ENCODE data around the gene E2F3.
"Not testable (repeated sequence)": the region's sequence is repeated elsewhere in the genome, so short reads cannot be mapped to it uniquely, and the experiment has no call there.

Gene E2F3

DNA sequence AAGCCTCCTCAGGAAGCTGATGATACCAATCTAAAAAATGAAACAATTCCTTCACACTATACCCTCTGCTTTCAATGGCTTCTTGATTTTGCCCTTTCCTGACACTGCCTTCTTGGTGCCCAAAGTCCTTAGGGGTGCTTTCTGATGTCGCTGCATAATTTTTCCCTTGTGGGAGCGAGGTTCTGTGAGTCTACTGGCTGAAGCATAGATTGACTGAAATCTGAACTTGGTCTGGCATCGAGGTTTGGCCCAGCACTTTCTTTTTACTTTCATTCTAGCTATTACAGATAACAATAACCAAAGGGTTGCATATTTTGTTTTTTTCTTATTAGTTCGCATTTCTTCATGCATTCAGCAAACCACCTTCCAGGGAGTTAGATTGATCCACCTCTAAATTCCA is 65.8 kb downstream of the E2F3 start:
- no peak for DNase-seq (ENCODE audit: low read depth, low spot score)

DNA sequence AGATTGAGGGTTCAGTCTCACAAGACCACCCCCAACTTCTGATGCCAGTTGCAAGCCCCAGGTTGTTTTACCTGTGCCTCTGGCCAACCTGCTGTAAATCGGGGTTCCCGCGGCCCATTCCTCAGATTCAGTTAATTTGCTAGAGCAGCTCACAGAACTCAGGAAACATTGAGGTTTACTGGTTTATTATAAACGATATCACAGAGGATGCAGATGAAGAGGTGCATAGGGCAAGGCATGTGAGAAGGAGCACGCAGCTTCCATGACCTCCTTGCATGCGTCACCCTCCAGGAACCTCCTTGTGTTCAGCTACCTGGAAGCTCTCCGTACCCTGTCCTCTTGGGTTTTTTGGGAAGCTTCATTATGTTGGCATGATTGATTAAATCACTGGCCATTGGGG is 66.5 kb downstream of the E2F3 start:
- DNase-seq (ENCODE audit: low read depth, low spot score), result no peak

DNA sequence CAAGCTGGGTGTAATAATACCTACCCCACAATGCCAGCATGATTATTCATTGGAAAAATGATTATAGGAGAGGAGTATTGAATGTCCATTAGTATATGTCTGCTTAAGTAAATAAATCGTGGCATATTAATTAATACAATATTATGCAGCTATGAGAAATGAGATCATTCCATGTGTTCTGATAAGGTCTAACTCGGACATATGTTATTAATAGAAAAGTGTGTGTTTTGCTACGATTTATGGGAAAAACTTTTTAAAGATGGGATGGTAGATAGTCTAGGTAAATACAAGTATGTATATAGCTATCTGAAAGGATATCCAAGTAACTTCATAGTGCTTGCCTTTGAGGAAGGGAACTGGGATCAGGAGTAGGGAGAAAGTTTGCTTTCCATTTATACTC is 71.1 kb downstream of the E2F3 start:
- DNase-seq (ENCODE audit: low read depth, low spot score), result no peak

DNA sequence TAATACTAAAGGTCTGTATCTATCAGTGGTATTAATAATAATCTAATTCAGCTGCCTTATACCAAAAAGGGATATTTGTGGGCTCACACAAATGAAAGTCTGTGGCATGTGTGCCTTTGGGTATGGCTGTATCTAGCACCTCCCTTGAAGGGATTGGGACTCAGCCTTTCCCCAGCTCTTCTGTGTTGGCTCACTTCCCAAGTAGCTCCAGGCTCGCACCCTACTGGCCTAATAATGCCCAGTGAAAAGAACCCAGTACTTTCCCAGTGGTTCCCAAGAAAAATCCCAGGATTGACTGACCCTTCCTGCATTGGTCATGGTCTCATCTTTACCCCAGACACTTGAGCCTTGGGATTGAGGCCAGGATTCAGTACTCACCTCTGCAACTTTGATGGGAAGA is 71.8 kb downstream of the E2F3 start:
- no peak for DNase-seq (ENCODE audit: low read depth, low spot score)

DNA sequence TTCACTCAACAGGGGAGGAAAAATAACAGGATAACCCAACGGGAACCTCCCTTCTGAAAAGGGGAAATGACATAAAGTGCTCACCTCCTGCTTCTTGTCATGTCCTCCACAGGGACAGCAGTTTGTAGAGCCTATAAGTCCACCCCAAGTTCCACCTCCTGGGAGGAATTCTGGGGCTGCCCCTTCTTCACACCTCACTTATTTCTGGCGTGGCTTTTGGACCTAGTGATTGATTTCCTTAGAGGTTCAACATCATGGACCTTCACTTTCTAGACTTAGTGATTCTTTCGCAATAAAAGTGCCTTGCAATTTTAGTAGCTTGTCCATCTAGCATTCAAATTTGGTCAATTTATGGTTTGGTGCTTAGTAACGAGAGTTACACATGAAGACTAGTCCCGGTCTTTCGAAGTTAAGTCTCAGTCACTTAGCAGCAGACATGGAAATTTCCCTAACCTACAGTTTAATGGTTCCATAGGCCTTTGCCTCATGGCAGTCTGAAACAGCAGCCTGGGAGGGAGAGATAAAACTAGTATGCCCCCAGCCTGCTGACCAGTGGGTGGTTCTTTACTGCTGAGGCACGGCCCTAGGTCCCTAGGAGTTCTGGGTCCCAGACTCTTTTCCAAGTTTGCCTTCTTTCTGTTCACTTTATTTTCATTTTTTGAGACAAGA is 73.3 kb downstream of the E2F3 start:
- no peak for DNase-seq (ENCODE audit: low read depth, low spot score)

DNA sequence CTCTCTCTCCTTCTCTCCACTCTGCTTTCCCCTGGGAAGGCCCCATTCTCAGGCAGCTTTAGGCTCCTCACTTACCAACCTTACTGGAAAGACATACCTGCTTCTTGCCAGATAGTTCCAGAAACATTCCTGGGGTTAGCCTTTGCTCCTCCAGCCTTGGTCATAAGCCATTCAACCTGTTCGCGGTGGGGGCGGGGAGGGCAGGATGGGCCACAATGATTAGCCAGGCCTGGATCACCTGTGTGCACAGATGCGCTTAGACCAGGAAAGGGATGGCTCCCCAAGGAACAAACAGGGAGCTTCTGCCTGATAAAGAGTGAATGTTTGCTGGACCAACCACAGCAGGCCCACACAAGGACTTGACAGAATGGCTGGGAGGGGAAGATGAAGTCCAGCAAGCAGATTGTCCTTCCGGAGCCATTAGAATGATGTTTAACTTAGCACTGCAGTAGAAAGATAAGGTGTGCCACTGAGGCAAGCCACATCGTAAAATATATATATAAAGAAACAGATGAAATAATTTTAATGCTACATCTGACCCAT is 74.9 kb downstream of the E2F3 start:
- DNase-seq (ENCODE audit: low read depth, low spot score), result no peak

DNA sequence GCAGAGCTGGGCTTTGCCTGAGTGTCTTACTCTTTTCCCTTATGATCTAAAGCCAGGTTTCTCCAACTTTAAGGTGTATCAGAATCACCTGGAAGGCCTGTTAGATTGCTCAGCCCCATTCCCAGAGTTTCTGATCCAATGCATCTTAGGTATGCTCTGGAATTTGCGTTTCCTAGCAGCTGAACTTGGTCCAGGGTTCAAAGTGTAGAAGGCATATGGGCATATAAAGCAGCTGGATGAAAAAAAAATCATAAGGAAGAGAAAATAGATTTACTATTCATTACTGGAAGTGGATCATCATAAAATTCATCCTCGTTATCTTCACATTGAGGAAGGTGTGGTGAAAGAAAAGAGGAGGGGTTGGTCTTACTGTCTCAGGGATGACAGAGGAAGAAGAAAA is 75.8 kb downstream of the E2F3 start:
- no peak for DNase-seq (ENCODE audit: low read depth, low spot score)

DNA sequence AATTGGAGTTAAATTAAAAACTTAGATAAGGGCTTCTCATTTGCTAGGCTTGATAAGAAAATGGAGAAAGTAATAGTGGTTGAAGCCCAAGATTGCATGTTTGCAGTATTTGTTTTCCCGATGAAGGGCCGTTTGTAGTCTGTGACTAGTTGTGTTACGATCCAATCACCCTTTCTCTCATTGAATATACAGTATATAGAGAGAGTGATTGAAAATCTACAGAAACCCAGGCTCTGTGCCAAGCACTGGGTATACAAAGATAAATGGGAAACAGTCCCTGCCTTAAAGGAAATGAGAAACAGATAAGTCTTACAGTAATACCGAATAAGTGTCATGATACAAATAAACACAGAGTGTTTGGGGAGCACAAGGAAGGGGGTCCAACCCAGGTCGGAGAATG is 77.4 kb downstream of the E2F3 start:
- DNase-seq (ENCODE audit: low read depth, low spot score), result no peak

DNA sequence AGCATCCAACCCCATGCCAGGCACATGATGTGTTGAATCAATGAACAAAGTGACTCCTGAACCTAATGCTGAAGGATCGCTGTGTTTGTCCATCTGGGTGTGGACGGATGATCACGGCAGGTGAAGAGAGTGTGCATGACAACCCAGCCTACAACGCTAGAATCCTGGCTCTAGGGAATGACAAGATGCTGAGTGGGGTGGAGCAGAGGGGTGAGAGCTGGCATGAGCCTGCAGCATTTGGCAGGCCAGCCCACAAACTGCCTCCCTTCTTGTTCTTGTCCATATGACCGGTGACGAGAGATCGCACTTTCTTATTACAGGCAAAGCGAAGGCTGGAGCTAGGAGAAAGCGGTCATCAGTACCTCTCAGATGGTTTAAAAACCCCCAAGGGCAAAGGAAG is 77.8 kb downstream of the E2F3 start:
- DNase-seq (ENCODE audit: low read depth, low spot score), result no peak

DNA sequence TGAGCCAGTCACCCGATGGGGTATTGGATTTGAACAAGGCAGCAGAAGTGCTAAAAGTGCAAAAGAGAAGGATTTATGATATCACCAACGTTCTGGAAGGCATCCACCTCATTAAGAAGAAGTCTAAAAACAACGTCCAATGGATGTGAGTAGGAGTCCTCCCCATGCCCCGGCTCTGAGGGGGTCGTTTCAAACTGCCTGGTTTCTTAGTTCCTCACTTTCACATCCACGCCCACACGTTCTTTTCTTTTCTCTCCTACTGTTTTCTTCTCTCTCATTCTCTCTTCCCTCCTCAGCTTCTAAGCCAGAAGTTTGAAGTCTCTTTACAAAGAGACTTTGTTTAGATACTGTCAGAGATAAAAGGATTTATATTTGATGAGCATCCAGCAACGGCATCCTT is 79.6 kb downstream of the E2F3 start:
- no peak for DNase-seq (ENCODE audit: low read depth, low spot score)

DNA sequence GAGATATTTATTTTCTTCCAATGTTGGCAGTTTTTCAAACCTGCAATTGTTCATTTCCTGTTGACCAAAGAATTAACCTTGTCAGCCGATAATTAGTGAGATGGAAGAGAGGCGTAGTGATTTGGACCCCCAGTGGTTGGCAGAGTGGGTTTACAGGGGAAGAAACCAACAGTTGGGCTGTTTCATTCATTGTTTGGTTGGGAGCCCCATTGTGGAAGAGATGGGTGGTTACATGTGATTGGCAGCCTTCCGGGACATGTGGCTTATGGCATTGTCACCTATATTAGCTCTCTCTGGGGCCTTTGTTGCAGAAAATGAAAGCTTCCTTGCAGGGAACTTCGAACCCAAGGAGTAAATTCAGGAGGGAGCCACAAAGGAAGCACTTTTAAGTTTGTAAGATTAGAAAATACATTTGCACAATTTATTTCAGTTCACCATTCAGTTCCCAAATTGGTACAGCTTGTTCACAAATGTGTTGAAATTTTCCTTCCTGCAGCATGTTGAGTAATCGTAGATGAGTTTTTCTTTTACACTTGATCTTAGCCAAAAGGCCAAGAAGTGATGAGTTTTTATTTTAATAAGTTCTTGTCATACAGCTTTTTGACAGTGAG is 82.3 kb downstream of the E2F3 start:
- DNase-seq (ENCODE audit: low read depth, low spot score), result no peak

DNA sequence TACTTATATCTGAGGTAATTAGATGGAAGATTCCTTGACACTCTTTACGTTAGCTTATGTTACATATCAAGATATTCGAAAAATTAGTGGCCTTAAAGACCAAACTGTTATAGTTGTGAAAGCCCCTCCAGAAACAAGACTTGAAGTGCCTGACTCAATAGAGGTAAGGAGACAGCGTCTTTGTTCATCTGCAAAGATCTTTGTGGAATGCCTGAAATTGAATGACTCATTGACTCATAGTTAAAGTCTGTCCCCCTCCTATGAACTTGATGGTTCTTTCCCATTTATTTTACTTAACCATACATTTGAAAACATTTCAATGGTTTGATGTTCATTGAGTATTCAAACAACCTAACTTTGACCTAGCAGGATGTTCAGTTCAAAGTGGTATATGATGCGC is 85.0 kb downstream of the E2F3 start:
- no peak for DNase-seq (ENCODE audit: low read depth, low spot score)

DNA sequence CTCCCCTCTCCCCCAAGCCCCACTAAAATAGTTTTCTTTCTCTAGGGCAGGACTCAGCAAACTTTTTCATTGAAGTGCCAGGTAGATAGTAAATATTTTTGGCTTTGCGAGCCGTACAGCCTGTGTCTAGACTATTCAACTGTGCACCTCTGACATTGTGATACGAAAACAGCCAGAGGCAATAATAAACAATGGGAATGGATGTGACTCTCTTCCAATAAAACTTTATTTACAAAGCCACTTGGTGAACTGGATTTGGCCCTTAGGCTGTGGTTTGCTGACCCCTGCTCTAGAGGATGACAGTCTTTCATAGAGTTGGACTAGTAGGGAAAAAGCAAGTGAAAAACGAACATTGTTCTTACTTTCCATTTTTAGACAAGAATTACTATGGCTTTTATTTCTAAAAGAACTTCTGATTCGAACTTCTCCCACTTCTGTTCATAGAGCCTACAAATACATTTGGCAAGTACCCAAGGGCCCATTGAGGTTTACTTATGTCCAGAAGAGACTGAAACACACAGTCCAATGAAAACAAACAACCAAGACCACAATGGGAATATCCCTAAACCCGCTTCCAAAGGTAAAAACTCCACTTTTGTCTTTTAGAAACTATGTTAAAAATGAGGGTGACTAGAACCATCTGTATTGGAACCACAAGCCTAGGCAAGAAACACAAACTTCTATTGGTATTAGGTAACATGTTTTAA is 86.1 kb downstream of the E2F3 start:
- DNase-seq (ENCODE audit: low read depth, low spot score), result no peak

DNA sequence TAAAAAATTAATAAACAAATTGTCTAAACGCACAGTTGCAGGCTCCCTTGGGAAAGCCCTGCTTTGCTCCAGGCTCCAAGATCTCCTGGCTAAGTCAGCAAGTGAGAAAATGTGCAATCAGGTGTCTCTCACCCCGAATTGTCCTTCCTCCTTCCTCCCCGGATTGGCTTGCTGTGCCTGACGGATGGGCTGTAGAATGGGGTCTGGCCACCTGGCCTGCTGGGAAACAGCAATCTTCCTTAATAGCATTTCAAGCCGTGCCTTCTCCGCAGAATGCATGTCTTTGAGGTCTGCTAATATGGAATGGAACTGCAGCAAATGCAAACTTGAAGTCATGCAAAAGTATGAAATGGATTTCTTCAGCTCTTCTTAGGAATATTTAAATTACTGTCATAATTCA is 88.9 kb downstream of the E2F3 start:
- DNase-seq (ENCODE audit: low read depth, low spot score), result no peak

DNA sequence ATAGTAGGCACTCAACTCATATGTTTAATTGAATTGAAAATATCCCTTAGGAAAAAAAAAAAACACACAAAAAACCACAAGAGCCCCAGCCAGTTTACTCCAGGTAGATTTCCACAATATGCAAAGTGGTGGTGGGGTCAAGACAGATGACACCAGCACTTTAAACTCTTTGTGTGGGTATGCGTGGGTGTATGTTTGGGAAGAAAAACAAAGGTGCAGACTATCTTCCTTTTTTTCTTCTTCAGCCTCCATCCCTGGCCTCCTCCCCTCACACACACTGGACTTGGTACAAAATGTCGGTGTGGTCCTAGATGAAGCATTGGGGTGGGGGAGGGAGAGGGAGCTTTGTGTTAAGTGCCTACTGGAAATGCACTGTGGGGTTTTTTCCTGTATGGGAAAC is 90.4 kb downstream of the E2F3 start:
- no peak for DNase-seq (ENCODE audit: low read depth, low spot score)

DNA sequence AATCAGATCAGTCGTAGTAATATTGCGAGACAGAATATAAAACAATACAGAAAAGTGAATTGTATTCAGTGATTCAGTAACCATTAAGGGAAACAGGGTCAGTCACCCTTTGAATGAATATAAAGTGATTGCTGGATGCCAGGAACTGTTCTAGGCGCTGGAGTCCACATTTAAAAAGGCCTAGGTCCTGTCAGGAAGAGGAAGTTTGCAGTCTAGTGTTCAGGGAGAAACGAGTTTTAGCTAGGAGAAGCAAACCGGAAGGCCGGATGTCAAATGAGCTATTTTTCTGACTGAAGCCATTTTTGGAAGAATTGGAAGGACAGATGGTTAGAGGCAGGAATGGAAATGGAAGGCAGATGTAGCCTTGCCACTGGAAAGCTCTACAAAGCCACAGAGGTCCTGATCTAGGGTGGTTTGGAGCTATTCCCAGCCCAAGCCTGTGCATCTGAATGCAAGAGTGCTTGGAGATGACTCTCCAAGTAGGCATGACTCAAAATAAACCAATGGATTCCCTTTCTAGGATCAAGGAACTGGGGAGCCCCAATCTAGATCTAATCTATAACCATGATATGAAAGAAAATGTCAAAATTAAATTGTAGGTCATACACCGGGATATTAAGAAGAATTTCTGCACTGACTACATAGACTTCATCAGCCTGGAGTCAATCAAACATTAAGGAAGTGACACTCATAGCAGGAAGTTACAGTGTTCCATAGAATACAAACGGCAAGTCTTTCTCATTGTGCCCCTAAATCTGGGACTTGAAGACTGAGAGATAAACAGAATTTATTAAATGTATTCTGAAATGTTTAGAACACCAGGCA is 95.7 kb downstream of the E2F3 start:
- DNase-seq (ENCODE audit: low read depth, low spot score), result no peak

DNA sequence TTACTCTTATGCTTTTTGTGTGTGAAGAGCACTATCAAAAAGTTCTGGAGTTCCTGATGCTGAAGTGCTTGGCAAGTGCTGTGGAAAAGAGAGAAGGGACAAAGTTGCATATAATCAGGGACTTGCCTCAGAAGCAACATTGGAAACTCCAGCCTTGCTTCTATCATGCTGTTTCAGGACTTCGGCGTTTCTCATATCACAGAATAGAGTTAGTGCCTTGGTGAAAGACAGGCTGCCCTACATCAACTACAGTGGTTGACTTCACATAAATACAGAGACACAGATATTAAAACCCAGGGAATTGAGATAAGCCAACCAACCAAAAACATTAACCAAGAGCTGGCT is 96.3 kb downstream of the E2F3 start:
- DNase-seq (ENCODE audit: low read depth, low spot score), result no peak

DNA sequence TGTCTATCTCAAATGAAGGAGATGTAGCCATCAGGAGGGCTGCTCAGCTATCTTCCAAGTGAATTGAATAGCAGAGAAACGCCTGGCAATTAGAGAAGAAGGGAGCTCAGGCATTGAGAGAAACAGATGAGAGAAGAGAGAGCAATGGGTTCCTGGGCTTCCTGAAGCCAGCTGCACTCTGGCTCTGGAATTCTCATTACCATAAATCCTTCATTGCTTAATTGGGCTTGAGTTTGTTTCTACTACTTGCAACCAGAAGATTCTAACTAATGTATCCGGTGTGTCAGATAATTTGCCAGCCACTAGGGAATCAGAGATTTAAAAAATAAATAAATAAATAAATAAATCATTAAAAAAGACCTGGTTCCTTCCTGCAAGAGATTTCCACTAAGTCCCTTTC is 107.5 kb downstream of the E2F3 start:
- DNase-seq (ENCODE audit: low read depth, low spot score), result no peak

DNA sequence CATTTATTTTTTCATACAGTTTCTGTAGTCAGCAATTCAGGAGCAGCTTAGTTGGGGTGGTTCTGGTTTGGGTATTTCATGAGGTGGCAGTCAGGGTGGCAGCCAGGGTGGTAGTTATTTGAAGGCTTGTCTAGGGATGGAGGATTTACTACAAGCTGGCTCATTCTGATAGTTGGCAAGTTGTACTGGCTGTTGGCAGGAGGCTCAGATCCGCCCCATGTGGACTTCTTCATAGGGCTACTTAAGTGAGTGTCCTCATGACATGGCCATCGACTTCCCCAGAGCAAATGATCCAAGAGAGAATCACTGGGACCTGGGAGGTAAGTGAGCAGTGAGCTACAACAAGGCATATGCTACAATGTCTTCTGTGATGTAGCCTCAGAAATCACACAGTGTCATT is 110.2 kb downstream of the E2F3 start:
- no peak for DNase-seq (ENCODE audit: low read depth, low spot score)

DNA sequence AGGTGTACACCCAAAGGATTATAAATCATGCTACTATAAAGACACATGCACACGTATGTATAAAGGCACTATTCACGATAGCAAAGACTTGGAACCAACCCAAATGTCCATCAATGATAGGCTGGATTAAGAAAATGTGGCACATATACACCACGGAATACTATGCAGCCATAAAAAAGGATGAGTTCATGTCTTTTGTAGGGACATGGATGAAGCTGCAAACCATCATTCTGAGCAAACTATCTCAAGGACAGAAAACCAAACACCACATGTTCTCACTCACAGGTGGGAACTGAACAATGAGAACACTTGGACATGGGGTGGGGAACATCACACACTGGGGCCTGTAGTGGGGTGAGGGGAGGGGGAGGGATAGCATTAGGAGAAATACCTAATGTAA is 123.5 kb downstream of the E2F3 start:
- not testable (repeated sequence) for DNase-seq (ENCODE audit: low read depth, low spot score)

DNA sequence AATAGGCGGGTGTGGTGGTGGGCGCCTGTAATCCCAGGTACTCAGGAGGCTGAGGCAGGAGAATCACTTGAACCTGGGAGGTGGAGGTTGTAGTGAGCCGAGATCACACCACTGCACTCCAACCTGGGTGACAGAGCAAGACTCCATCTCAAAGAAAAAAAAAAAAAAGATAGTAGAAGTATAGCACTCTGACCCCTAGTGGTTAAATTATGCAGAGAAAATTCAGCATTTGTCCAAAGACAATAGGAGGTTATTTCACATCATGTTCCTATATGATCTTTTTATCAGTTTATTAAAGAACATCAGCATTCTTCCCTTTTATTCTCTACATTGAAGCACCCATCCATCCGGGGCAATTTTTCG is 127.4 kb downstream of the E2F3 start:
- DNase-seq (ENCODE audit: low read depth, low spot score), result not testable (repeated sequence)

DNA sequence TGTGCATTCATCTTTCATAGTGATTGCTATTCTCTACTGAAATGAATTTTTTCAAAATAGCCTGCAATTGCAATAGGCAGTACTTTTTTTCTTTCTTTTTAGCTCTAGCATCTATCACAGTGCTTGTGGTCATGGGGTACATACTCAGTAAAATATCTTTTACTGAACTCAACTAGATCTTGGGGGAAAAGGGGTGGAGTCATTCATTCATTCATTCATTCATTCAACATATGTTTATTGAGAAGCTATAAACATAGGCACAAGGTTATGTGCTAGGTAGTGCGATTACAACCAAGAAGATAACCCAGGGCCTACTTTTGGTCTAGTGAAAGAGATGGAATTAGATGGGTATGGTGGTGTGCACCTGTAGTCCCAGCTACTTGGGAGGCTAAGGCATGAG is 131.2 kb downstream of the E2F3 start:
- DNase-seq (ENCODE audit: low read depth, low spot score), result no peak

All from iPS DF 19.7 (cell line).